GM12892 (cell line): Measurements from ENCODE around the gene HAGHL.

Experiments
- POLR2A ChIP-seq: IDR thresholded peaks from 2 replicates; pipeline ENCODE4 v1.6.1; 2011; ENCODE audit warnings: low read depth, low read length, control low read depth
- TAF1 ChIP-seq: IDR thresholded peaks from 2 replicates; pipeline ENCODE4 v1.6.1; 2011; ENCODE audit warnings: low read depth, mild to moderate bottlenecking, control low read depth, low read length, borderline replicate concordance

- TF ChIP-seq POLR2A (no peak), TAF1 (no peak)
Observed at GRCh38 chr16:720447-720989, 6.4 kb upstream of the HAGHL start.
